HepG2 (cell line): Measurements from ENCODE around the gene SEMA3F.

Experiments
- FOXK2 ChIP-seq: fragments of 450-650 bp; IDR thresholded peaks from 2 replicates; pipeline ENCODE4 v1.6.1; 2016
- TF ChIP-seq, protein P1 (sequence below): sonication (generic); formaldehyde crosslinking; IDR thresholded peaks from 2 replicates; pipeline ENCODE4 v1.5.0; 2020; ENCODE audit warnings: mild to moderate bottlenecking, missing genetic modification reagents, moderate library complexity
- TF ChIP-seq, protein P2 (sequence below): sonication (generic); formaldehyde crosslinking; IDR thresholded peaks from 2 replicates; pipeline ENCODE4 v1.4.0; 2020; ENCODE audit warnings: missing genetic modification reagents
- TF ChIP-seq, protein P3 (sequence below): sonication (generic); formaldehyde crosslinking; IDR thresholded peaks from 2 replicates; pipeline ENCODE4 v1.4.0; 2020; ENCODE audit warnings: mild to moderate bottlenecking, missing genetic modification reagents

DNA sequence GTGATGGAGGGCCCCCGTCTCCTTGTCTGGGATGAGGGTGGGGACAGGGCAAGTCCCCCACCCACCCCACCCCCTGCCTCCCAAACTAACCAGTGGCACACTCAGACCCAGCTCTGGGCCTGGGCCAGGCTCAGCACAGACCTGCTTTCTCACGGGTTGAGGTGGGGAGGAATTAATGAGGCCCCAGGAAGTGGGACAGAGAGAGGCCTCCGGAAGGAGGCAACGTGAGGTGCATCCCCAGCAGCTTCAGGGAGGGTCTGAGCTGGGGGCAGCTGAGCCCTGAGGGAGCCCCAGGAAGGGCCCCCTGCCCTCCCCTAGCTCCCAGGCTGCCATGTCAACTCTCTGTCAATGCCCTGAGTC lies 65.9 kb downstream of the SEMA3F start:
- TF ChIP-seq, protein P1, sequence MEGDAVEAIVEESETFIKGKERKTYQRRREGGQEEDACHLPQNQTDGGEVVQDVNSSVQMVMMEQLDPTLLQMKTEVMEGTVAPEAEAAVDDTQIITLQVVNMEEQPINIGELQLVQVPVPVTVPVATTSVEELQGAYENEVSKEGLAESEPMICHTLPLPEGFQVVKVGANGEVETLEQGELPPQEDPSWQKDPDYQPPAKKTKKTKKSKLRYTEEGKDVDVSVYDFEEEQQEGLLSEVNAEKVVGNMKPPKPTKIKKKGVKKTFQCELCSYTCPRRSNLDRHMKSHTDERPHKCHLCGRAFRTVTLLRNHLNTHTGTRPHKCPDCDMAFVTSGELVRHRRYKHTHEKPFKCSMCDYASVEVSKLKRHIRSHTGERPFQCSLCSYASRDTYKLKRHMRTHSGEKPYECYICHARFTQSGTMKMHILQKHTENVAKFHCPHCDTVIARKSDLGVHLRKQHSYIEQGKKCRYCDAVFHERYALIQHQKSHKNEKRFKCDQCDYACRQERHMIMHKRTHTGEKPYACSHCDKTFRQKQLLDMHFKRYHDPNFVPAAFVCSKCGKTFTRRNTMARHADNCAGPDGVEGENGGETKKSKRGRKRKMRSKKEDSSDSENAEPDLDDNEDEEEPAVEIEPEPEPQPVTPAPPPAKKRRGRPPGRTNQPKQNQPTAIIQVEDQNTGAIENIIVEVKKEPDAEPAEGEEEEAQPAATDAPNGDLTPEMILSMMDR, result no peak
- TF ChIP-seq, protein P2, sequence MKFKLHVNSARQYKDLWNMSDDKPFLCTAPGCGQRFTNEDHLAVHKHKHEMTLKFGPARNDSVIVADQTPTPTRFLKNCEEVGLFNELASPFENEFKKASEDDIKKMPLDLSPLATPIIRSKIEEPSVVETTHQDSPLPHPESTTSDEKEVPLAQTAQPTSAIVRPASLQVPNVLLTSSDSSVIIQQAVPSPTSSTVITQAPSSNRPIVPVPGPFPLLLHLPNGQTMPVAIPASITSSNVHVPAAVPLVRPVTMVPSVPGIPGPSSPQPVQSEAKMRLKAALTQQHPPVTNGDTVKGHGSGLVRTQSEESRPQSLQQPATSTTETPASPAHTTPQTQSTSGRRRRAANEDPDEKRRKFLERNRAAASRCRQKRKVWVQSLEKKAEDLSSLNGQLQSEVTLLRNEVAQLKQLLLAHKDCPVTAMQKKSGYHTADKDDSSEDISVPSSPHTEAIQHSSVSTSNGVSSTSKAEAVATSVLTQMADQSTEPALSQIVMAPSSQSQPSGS (CRISPR knock-in tag), result no peak
- TF ChIP-seq FOXK2, result no peak
- TF ChIP-seq, protein P3, sequence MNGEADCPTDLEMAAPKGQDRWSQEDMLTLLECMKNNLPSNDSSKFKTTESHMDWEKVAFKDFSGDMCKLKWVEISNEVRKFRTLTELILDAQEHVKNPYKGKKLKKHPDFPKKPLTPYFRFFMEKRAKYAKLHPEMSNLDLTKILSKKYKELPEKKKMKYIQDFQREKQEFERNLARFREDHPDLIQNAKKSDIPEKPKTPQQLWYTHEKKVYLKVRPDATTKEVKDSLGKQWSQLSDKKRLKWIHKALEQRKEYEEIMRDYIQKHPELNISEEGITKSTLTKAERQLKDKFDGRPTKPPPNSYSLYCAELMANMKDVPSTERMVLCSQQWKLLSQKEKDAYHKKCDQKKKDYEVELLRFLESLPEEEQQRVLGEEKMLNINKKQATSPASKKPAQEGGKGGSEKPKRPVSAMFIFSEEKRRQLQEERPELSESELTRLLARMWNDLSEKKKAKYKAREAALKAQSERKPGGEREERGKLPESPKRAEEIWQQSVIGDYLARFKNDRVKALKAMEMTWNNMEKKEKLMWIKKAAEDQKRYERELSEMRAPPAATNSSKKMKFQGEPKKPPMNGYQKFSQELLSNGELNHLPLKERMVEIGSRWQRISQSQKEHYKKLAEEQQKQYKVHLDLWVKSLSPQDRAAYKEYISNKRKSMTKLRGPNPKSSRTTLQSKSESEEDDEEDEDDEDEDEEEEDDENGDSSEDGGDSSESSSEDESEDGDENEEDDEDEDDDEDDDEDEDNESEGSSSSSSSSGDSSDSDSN (CRISPR knock-in tag), result no peak
